ENCODE results near the gene IGF1R. TPM values are rescaled to one million over a fixed set of nuclear protein-coding genes. Genes with fewer than 3 reads are reported as not detected.
"Not testable (repeated sequence)": the region's sequence is repeated elsewhere in the genome, so short reads cannot be mapped to it uniquely, and the experiment has no call there.

The IGF1R gene
- total RNA-seq, 2 donors from 2014 or later: 10.3 to 12.6 TPM

DNA sequence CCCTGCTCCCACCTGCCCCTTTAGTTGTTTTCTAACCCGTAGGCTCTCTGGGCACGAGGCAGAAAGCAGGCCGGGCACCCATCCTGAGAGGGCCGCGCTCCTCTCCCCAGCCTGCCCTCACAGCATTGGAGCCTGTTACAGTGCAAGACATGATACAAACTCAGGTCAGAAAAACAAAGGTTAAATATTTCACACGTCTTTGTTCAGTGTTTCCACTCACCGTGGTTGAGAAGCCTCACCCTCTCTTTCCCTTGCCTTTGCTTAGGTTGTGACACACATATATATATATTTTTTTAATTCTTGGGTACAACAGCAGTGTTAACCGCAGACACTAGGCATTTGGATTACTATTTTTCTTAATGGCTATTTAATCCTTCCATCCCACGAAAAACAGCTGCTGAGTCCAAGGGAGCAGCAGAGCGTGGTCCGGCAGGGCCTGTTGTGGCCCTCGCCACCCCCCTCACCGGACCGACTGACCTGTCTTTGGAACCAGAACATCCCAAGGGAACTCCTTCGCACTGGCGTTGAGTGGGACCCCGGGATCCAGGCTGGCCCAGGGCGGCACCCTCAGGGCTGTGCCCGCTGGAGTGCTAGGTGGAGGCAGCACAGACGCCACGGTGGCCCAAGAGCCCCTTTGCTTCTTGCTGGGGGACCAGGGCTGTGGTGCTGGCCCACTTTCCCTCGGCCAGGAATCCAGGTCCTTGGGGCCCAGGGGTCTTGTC, 310.7 kb downstream of the IGF1R start:
- no peak for DNase-seq (ENCODE audit: low spot score)
- peaks cover 7% of the 10 kb centered on the region for H3K36me3 Mint-ChIP-seq
- H3K27me3 Mint-ChIP-seq: no peaks in the 10 kb centered on the region
- no peak overlapping the region for H3K27ac Mint-ChIP-seq
- H3K4me3 Mint-ChIP-seq: no peak overlapping the region
- peaks cover 0 to 33% of the 10 kb centered on the region in 2 donors for H3K4me1 Mint-ChIP-seq (ENCODE audit: low read depth in 2 of 2)
- peak; percentile 15 to 43 for ATAC-seq
- no peaks in the 10 kb centered on the region for H3K9me3 Mint-ChIP-seq

DNA sequence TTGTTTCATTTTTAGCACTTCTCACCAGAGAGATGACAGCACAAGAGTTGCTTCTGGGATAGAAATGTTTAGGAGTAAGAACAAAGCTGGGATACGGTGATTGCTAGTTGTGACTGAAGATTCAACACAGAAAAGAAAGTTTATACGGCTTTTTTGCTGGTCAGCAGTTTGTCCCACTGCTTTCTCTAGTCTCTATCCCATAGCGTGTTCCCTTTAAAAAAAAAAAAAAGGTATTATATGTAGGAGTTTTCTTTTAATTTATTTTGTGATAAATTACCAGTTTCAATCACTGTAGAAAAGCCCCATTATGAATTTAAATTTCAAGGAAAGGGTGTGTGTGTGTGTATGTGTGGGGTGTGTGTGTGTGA, 311.3 kb downstream of the IGF1R start:
- Mint-ChIP-seq H3K36me3 (peaks cover 7% of the 10 kb centered on the region), H3K4me1 (ENCODE audit: low read depth in 2 of 2) (peaks cover 0 to 33% of the 10 kb centered on the region in 2 donors), H3K27me3 (no peaks in the 10 kb centered on the region), H3K27ac (no peak overlapping the region), H3K9me3 (no peaks in the 10 kb centered on the region), H3K4me3 (no peak overlapping the region)
- no peak for DNase-seq (ENCODE audit: low spot score)
- no peak for ATAC-seq

DNA sequence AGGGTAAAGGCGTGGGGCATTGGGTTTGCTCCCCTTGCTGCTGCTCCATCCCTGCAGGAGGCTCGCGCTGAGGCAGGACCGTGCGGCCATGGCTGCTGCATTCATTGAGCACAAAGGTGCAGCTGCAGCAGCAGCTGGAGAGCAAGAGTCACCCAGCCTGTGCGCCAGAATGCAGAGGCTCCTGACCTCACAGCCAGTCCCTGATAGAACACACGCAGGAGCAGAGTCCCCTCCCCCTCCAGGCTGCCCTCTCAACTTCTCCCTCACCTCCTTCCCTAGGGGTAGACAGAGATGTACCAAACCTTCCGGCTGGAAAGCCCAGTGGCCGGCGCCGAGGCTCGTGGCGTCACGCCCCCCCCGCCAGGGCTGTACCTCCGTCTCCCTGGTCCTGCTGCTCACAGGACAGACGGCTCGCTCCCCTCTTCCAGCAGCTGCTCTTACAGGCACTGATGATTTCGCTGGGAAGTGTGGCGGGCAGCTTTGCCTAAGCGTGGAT, 312.3 kb downstream of the IGF1R start:
- no peaks in the 10 kb centered on the region for H3K27me3 Mint-ChIP-seq
- H3K4me3 Mint-ChIP-seq: no peak overlapping the region
- peaks cover 7% of the 10 kb centered on the region for H3K36me3 Mint-ChIP-seq
- no peak for DNase-seq (ENCODE audit: low spot score)
- peaks cover 0 to 33% of the 10 kb centered on the region in 2 donors for H3K4me1 Mint-ChIP-seq (ENCODE audit: low read depth in 2 of 2)
- H3K9me3 Mint-ChIP-seq: no peaks in the 10 kb centered on the region
- no peak for ATAC-seq
- no peak overlapping the region for H3K27ac Mint-ChIP-seq

- Mint-ChIP-seq H3K27me3 (peaks cover 0 to 4% of the 10 kb centered on the region in 2 donors), H3K9me3 (no peaks in the 10 kb centered on the region), H3K36me3 (peaks cover 7% of the 10 kb centered on the region), H3K27ac (no peak overlapping the region), H3K4me3 (no peak overlapping the region), H3K4me1 (ENCODE audit: low read depth in 2 of 2) (peaks cover 0 to 17% of the 10 kb centered on the region in 2 donors)
- DNase-seq (ENCODE audit: low spot score) (no peak), ATAC-seq (no peak)
Observed at GRCh38 chr15:98963444-98963843, 315.1 kb downstream of the IGF1R start.

DNA sequence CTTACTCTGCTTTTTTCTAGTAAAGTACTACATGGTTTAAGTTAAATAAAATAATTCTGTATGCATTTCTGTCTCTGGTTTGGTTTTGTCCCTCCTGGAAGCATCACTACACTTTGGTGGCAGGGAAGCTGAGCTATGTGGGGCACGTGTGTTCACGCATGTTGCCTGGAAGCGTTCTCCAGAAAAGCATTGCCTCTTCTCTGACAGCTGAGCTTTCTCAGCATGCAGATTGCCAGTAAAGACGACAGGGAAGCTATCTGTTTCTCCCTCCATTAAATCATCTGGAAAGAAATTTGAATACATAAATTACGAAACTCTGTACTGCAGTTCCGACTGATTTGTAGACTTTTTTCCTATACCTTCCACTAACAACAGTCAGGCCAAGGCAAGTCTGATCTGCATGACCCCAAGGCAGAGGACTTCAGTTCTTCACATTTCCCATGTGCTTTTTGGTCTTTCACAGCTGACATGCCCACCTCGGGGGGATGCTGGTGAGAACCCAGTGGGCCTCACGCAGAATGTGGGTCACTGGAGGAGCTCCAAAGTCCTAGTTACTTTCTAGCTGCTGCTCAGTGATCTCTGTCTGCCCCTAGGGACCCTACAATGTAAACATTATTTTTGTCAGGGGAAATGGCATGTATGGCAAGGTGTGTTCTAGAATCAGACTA, 316.3 kb downstream of the IGF1R start:
- H3K27ac Mint-ChIP-seq: no peak overlapping the region
- H3K27me3 Mint-ChIP-seq: peaks cover 0 to 5% of the 10 kb centered on the region in 2 donors
- DNase-seq (ENCODE audit: low spot score) (no peak), ATAC-seq (no peak)
- H3K4me3 Mint-ChIP-seq: no peak overlapping the region
- H3K4me1 Mint-ChIP-seq (ENCODE audit: low read depth in 2 of 2): peaks cover 0 to 9% of the 10 kb centered on the region in 2 donors
- peaks cover 7% of the 10 kb centered on the region for H3K36me3 Mint-ChIP-seq
- H3K9me3 Mint-ChIP-seq: no peaks in the 10 kb centered on the region

GRCh38 chr15:98965134-98965491, 316.8 kb downstream of the IGF1R start:
- not testable (repeated sequence) for H3K27ac Mint-ChIP-seq; H3K36me3 Mint-ChIP-seq; H3K9me3 Mint-ChIP-seq; H3K4me3 Mint-ChIP-seq; H3K4me1 Mint-ChIP-seq (ENCODE audit: low read depth in 2 of 2); H3K27me3 Mint-ChIP-seq; DNase-seq (ENCODE audit: low spot score); ATAC-seq

DNA sequence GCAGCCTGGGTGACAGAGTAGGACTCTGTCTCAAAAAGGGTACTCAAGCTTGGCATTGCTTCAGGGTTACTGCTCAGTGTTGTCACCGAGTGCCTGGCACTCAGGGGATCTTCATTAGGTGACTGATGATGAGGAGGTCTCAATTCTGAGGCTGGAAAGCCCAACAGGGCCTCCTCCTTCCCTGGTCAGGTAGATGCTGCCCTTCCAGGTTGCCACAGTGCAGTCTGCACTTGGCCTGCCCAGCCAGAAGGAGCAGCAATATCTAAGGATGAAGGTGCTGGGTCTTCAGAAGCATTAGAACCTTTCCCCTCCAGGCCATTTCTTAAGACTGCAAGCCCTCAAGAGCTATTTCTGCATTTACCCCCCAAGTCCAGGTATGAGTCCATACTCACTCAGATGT, 317.3 kb downstream of the IGF1R start:
- Mint-ChIP-seq H3K36me3 (peaks cover 7% of the 10 kb centered on the region), H3K27ac (no peak overlapping the region), H3K4me3 (no peak overlapping the region), H3K27me3 (peaks cover 0 to 5% of the 10 kb centered on the region in 2 donors), H3K9me3 (no peaks in the 10 kb centered on the region), H3K4me1 (ENCODE audit: low read depth in 2 of 2) (peaks cover 0 to 6% of the 10 kb centered on the region in 2 donors)
- ATAC-seq: no peak
- no peak for DNase-seq (ENCODE audit: low spot score)

DNA sequence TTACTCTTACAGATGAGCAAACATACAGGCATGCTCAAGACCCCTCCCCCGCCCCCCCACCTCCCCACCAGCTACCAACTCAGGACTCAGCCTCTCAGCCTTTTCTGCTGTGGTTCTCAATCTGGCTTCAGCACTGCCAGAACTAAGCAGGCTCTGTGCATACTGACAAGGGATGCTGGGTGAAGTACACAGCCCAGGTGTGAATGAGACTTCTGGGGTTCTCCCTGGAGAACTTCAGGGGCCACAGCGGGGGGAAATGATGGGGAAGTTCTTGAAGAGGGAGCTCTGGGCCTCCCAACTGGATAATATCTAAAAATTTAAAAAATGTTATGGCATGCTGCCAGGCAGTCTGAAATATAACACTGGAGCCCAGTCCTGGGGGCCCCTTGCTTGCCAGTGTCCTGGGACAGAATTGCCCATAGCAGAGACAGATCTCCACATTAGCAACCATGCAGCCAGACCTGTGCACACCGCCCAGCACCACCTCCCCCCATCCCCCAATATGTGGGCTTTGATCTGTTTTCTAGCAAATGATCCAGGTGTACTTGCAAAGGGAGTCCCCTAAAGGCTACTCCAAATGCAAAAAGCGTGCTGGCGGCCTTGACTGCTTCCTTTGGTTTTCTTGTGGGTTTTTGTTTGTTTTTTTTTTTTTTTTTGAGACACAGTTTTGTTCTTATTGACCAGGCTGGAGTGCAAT, 317.9 kb downstream of the IGF1R start:
- Mint-ChIP-seq H3K9me3 (no peaks in the 10 kb centered on the region), H3K27me3 (peaks cover 0 to 6% of the 10 kb centered on the region in 2 donors), H3K36me3 (peaks cover 5% of the 10 kb centered on the region), H3K4me1 (ENCODE audit: low read depth in 2 of 2) (peaks cover 0 to 6% of the 10 kb centered on the region in 2 donors), H3K4me3 (no peak overlapping the region), H3K27ac (no peak overlapping the region)
- ATAC-seq: no peak
- DNase-seq (ENCODE audit: low spot score): no peak

DNA sequence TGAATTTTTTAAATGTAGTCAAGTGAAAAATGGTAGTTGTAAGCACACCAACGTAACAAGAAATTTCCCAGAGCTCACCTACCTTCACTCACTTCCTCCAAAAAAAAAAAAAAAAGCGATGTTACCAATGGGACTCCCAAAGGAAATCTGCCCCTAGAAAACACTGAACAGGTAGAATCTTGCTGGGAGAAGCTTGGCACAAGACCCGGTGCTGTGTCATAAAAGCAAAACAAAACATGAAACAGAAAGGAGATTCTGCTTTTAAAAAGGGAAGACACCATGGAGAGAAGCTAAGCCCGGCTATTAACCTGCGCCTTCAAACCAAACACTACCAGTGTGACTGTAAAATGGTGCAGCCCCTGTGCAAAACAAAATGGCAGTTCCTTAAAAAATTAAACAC, 318.8 kb downstream of the IGF1R start:
- H3K9me3 Mint-ChIP-seq: no peaks in the 10 kb centered on the region
- ATAC-seq (no peak), DNase-seq (ENCODE audit: low spot score) (no peak)
- H3K27me3 Mint-ChIP-seq: peaks cover 0 to 7% of the 10 kb centered on the region in 2 donors
- H3K4me1 Mint-ChIP-seq (ENCODE audit: low read depth in 2 of 2): peaks cover 0 to 4% of the 10 kb centered on the region in 2 donors
- no peak overlapping the region for H3K27ac Mint-ChIP-seq
- no peak overlapping the region for H3K4me3 Mint-ChIP-seq
- H3K36me3 Mint-ChIP-seq: no peaks in the 10 kb centered on the region

GRCh38 chr15:98967916-98968315, 319.6 kb downstream of the IGF1R start:
- H3K4me3 Mint-ChIP-seq: no peak overlapping the region
- H3K27me3 Mint-ChIP-seq: peaks cover 0 to 7% of the 10 kb centered on the region in 2 donors

GRCh38 chr15:98968576-98968975, 320.2 kb downstream of the IGF1R start:
- DNase-seq (ENCODE audit: low spot score): no peak
- H3K4me1 Mint-ChIP-seq (ENCODE audit: low read depth in 2 of 2): peaks cover 0 to 4% of the 10 kb centered on the region in 2 donors
- no peaks in the 10 kb centered on the region for H3K36me3 Mint-ChIP-seq
- H3K27me3 Mint-ChIP-seq: peaks cover 0 to 7% of the 10 kb centered on the region in 2 donors
- H3K4me3 Mint-ChIP-seq: no peak overlapping the region
- ATAC-seq: no peak
- no peaks in the 10 kb centered on the region for H3K9me3 Mint-ChIP-seq
- H3K27ac Mint-ChIP-seq: no peak overlapping the region

More at GRCh38 chr15:98967916-98968315, 319.6 kb downstream of the IGF1R start:
- no peaks in the 10 kb centered on the region for H3K36me3 Mint-ChIP-seq
- no peak for DNase-seq (ENCODE audit: low spot score)
- no peak for ATAC-seq
- no peak overlapping the region for H3K27ac Mint-ChIP-seq
- H3K4me1 Mint-ChIP-seq (ENCODE audit: low read depth in 2 of 2): peaks cover 0 to 4% of the 10 kb centered on the region in 2 donors
- no peaks in the 10 kb centered on the region for H3K9me3 Mint-ChIP-seq

GRCh38 chr15:98969126-98969735, 320.9 kb downstream of the IGF1R start:
- H3K27ac Mint-ChIP-seq: no peak overlapping the region
- H3K4me1 Mint-ChIP-seq (ENCODE audit: low read depth in 2 of 2): peaks cover 0 to 4% of the 10 kb centered on the region in 2 donors
- DNase-seq (ENCODE audit: low spot score) (no peak), ATAC-seq (no peak)
- no peaks in the 10 kb centered on the region for H3K9me3 Mint-ChIP-seq
- no peaks in the 10 kb centered on the region for H3K36me3 Mint-ChIP-seq
- no peak overlapping the region for H3K4me3 Mint-ChIP-seq
- peaks cover 0 to 7% of the 10 kb centered on the region in 2 donors for H3K27me3 Mint-ChIP-seq

- Mint-ChIP-seq H3K9me3 (no peaks in the 10 kb centered on the region), H3K36me3 (no peaks in the 10 kb centered on the region), H3K4me1 (ENCODE audit: low read depth in 2 of 2) (peaks cover 0 to 4% of the 10 kb centered on the region in 2 donors), H3K4me3 (no peak overlapping the region), H3K27me3 (peaks cover 0 to 7% of the 10 kb centered on the region in 2 donors), H3K27ac (no peak overlapping the region)
- DNase-seq (ENCODE audit: low spot score) (no peak), ATAC-seq (no peak)
Observed at GRCh38 chr15:98970799-98971198, 322.5 kb downstream of the IGF1R start.
